Measurements from ENCODE around the gene JPH2.

DNA sequence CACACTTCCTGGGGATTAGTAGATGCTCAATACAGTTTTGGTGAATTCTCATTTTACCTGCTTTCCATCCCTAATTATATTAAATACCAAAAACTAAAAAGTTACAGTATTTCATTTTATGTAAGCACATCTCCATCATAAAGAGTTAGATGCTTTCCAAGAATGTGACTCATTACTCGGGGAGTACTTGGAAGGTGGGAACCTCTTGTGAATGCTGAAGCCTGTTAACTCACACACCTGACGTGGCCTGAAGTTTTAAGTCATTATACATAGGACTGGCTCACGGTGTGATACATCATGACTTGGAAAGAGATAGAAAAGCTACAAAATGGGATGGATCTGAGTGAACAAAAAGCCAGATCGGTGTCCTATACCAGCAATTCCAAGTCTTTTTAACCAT lies 25.8 kb upstream of the JPH2 start:
- TF ChIP-seq CTCF (IDR thresholded peaks at IDR 0.05) (no peak), POLR2A (IDR thresholded peaks at IDR 0.05) (no peak)
